Endothelial cell (in vitro differentiated cells): ENCODE measurements around the gene SLC15A1. TPM values are rescaled to one million over a fixed set of nuclear protein-coding genes. Genes with fewer than 3 reads are reported as not detected.

Source experiments
- total RNA-seq: library from RNA; stranded (reverse); fragmentation: NEBNext Ultra II Directional; extraction: Animal tissue kit (Norgen Biotek cat#: 25700); gene quantifications from one replicate; pipeline ENCODE4 v1.2.1, GENCODE V29; 2021; ENCODE audit not compliant: unreplicated experiment

The SLC15A1 gene
- total RNA-seq, 1 donor from 2014 or later, result 0.10 TPM

Other genes with a start within 250 kb of the SLC15A1 start
- gene STK24, start 175.6 kb downstream of the SLC15A1 start, total RNA-seq, result 92.3 TPM
- 339 TPM for gene DOCK9, start 225.4 kb upstream of the SLC15A1 start, total RNA-seq